Measurements from ENCODE around the gene RALGPS1.

Gene RALGPS1

DNA sequence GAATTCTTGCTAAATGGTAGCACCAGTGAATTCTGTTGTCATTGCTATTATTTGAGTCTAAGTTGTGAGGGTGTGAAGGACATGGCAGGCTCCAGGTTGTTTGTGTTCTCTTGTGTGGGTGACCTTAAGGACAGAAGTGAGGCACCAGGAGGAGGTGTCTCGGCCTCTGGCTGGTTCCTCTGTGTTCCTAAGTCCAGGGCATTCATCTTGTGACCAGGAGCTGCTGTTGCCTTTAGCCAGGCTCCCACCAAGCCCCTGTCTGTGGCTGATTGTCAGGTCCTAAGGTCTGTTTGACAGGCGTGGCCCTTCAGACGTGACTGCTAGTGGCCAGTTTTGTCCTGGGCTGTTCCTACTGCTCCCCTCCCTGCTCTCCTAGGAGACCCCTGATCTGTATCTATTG, 118.5 kb downstream of the RALGPS1 start:
- Histone ChIP-seq H3K36me3 (replicated peaks; ENCODE audit: low read depth, low read length) (no peaks in the 10 kb centered on the region), H2AFZ (ENCODE audit: low read depth, low read length) (no peak overlapping the region), H3K9ac (ENCODE audit: low read length) (no peak overlapping the region), H3K4me3 (ENCODE audit: low read length) (no peak overlapping the region), H3K27me3 (ENCODE audit: low read depth, low read length) (no peaks in the 10 kb centered on the region), H4K20me1 (ENCODE audit: insufficient read depth, low read length) (no peaks in the 10 kb centered on the region), H3K4me2 (ENCODE audit: low read length) (no peak overlapping the region), H3K79me2 (ENCODE audit: low read length) (no peaks in the 10 kb centered on the region), H3K9me3 (ENCODE audit: insufficient read depth, low read length) (no peaks in the 10 kb centered on the region), H3K27ac (ENCODE audit: low read length) (no peak overlapping the region), H3K4me1 (ENCODE audit: low read length) (no peaks in the 10 kb centered on the region)
- TF ChIP-seq EZH2phosphoT487 (IDR thresholded peaks at IDR 0.05; ENCODE audit: low read depth): no peak
- TF ChIP-seq, protein P1, sequence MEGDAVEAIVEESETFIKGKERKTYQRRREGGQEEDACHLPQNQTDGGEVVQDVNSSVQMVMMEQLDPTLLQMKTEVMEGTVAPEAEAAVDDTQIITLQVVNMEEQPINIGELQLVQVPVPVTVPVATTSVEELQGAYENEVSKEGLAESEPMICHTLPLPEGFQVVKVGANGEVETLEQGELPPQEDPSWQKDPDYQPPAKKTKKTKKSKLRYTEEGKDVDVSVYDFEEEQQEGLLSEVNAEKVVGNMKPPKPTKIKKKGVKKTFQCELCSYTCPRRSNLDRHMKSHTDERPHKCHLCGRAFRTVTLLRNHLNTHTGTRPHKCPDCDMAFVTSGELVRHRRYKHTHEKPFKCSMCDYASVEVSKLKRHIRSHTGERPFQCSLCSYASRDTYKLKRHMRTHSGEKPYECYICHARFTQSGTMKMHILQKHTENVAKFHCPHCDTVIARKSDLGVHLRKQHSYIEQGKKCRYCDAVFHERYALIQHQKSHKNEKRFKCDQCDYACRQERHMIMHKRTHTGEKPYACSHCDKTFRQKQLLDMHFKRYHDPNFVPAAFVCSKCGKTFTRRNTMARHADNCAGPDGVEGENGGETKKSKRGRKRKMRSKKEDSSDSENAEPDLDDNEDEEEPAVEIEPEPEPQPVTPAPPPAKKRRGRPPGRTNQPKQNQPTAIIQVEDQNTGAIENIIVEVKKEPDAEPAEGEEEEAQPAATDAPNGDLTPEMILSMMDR (IDR thresholded peaks at IDR 0.05; ENCODE audit: low read depth, low read length): no peak

DNA sequence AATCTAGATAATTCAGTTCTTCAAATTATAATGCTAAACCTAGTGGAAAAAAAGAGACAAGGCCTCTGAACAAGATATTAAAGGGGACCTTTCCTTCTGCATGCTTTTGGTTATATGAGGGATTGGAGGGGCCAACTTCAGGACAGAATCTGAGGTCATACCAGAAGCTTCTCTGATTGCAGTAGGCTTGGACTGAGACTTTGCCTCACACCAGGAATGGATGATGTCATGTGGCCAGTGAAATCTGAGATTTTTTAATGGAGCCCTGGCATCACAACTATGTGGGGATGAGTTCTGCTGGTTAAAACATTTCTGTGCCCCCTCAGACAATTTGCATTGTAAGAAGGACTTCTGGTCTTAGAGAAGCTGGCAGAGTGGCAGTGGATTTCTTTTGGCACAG, 119.2 kb downstream of the RALGPS1 start:
- no peak for TF ChIP-seq EZH2phosphoT487 (IDR thresholded peaks at IDR 0.05; ENCODE audit: low read depth)
- TF ChIP-seq, protein P1 (IDR thresholded peaks at IDR 0.05; ENCODE audit: low read depth, low read length): no peak
- Histone ChIP-seq H3K4me2 (ENCODE audit: low read length) (no peak overlapping the region), H3K4me1 (ENCODE audit: low read length) (no peaks in the 10 kb centered on the region), H3K27me3 (ENCODE audit: low read depth, low read length) (no peaks in the 10 kb centered on the region), H3K9me3 (ENCODE audit: insufficient read depth, low read length) (no peaks in the 10 kb centered on the region), H3K27ac (ENCODE audit: low read length) (no peak overlapping the region), H3K4me3 (ENCODE audit: low read length) (no peak overlapping the region), H3K36me3 (replicated peaks; ENCODE audit: low read depth, low read length) (no peaks in the 10 kb centered on the region), H3K79me2 (ENCODE audit: low read length) (no peaks in the 10 kb centered on the region), H4K20me1 (ENCODE audit: insufficient read depth, low read length) (no peaks in the 10 kb centered on the region), H2AFZ (ENCODE audit: low read depth, low read length) (no peak overlapping the region), H3K9ac (ENCODE audit: low read length) (no peak overlapping the region)

DNA sequence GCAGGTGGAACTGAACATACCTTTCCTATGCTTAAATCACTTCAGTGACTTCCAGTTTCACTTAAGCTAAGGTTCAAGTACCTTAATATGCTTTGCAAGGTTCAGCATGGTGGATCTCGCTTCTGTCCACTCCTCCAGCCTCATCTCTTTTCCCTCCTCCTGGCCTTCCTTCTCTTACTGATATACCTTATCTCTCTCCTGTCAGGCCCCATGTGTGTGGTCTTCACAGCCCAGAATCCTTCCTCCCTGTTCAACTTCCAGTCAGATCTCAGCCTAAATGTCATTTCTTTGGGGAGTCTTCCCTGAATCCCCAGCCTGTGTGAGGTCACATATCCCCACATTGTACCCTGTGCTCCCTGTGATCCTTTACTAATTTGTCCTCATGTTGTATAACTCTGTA, 120.1 kb downstream of the RALGPS1 start:
- no peaks in the 10 kb centered on the region for H3K4me1 ChIP-seq (ENCODE audit: low read length)
- no peak overlapping the region for H3K27ac ChIP-seq (ENCODE audit: low read length)
- no peaks in the 10 kb centered on the region for H3K9me3 ChIP-seq (ENCODE audit: insufficient read depth, low read length)
- H3K9ac ChIP-seq (ENCODE audit: low read length): no peak overlapping the region
- no peaks in the 10 kb centered on the region for H4K20me1 ChIP-seq (ENCODE audit: insufficient read depth, low read length)
- H3K36me3 ChIP-seq (replicated peaks; ENCODE audit: low read depth, low read length): no peaks in the 10 kb centered on the region
- H3K27me3 ChIP-seq (ENCODE audit: low read depth, low read length): no peaks in the 10 kb centered on the region
- H3K4me3 ChIP-seq (ENCODE audit: low read length): no peak overlapping the region
- TF ChIP-seq, protein P1 (IDR thresholded peaks at IDR 0.05; ENCODE audit: low read depth, low read length): no peak
- no peak for TF ChIP-seq EZH2phosphoT487 (IDR thresholded peaks at IDR 0.05; ENCODE audit: low read depth)
- no peaks in the 10 kb centered on the region for H3K79me2 ChIP-seq (ENCODE audit: low read length)
- H2AFZ ChIP-seq (ENCODE audit: low read depth, low read length): no peak overlapping the region
- H3K4me2 ChIP-seq (ENCODE audit: low read length): no peak overlapping the region

DNA sequence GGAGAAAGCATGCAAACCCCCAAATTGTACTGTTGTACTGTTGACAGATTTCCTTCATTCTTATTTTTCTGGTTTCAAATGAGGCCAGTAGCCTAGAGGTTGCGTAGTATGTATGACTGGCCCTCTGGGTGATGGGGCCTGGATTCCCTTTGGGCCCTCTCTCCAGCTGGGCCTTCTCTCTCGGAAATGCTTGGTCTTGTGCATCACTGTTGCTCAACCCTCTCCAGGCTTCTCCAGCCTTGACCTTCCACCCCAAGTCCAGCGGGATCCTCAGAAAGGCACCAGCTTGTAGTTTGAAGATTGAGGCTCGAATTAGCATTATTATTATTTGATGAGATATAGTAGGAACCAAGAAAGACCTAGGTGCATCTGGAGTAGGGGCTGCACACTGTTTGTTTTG, 120.8 kb downstream of the RALGPS1 start:
- Histone ChIP-seq H3K4me1 (ENCODE audit: low read length) (no peaks in the 10 kb centered on the region), H3K27ac (ENCODE audit: low read length) (no peak overlapping the region), H3K4me3 (ENCODE audit: low read length) (no peak overlapping the region), H3K36me3 (replicated peaks; ENCODE audit: low read depth, low read length) (no peaks in the 10 kb centered on the region), H2AFZ (ENCODE audit: low read depth, low read length) (no peak overlapping the region), H3K27me3 (ENCODE audit: low read depth, low read length) (no peaks in the 10 kb centered on the region), H3K79me2 (ENCODE audit: low read length) (no peaks in the 10 kb centered on the region), H3K9me3 (ENCODE audit: insufficient read depth, low read length) (no peaks in the 10 kb centered on the region), H3K9ac (ENCODE audit: low read length) (no peak overlapping the region), H4K20me1 (ENCODE audit: insufficient read depth, low read length) (no peaks in the 10 kb centered on the region), H3K4me2 (ENCODE audit: low read length) (no peak overlapping the region)
- TF ChIP-seq EZH2phosphoT487 (IDR thresholded peaks at IDR 0.05; ENCODE audit: low read depth): no peak
- TF ChIP-seq, protein P1 (IDR thresholded peaks at IDR 0.05; ENCODE audit: low read depth, low read length): no peak

Data from OCI-LY3 (cell line).